GM18502 (cell line): Measurements from ENCODE around the gene SCN1B.
"Not testable (repeated sequence)": the region's sequence is repeated elsewhere in the genome, so short reads cannot be mapped to it uniquely, and the experiment has no call there.

ENCODE experiments used
- ATAC-seq: cut with Tn5 transposase; IDR thresholded peaks from one replicate; pipeline ENCODE4 v1.9.1; 2021; ENCODE audit warnings: mild to moderate bottlenecking; ENCODE audit not compliant: unreplicated experiment, poor library complexity

Gene SCN1B

GRCh38 chr19:35015270-35015953, 14.9 kb upstream of the SCN1B start:
- ATAC-seq, result no peak

- ATAC-seq, result no peak
Measured at GRCh38 chr19:35015954-35016351, 14.3 kb upstream of the SCN1B start.

- no peak for ATAC-seq
Measured at GRCh38 chr19:35017507-35017906, 12.8 kb upstream of the SCN1B start.

GRCh38 chr19:35018379-35018778, 11.9 kb upstream of the SCN1B start:
- ATAC-seq, result no peak

GRCh38 chr19:35019144-35019543, 11.1 kb upstream of the SCN1B start:
- no peak for ATAC-seq

GRCh38 chr19:35021016-35021415, 9.3 kb upstream of the SCN1B start:
- no peak for ATAC-seq

GRCh38 chr19:35021596-35021995, 8.7 kb upstream of the SCN1B start:
- no peak for ATAC-seq

GRCh38 chr19:35022460-35022859, 7.8 kb upstream of the SCN1B start:
- ATAC-seq, result no peak

- no peak for ATAC-seq
Measured at GRCh38 chr19:35023428-35023827, 6.8 kb upstream of the SCN1B start.

GRCh38 chr19:35024095-35024494, 6.2 kb upstream of the SCN1B start:
- ATAC-seq, result no peak

GRCh38 chr19:35025969-35026368, 4.3 kb upstream of the SCN1B start:
- no peak for ATAC-seq

GRCh38 chr19:35026418-35026817, 3.9 kb upstream of the SCN1B start:
- no peak for ATAC-seq

- no peak for ATAC-seq
Measured at GRCh38 chr19:35027009-35027408, 3.3 kb upstream of the SCN1B start.

GRCh38 chr19:35027851-35028599, 2.2 kb upstream of the SCN1B start:
- ATAC-seq, result no peak

- not testable (repeated sequence) for ATAC-seq
Measured at GRCh38 chr19:35028600-35028885, 1.7 kb upstream of the SCN1B start.

GRCh38 chr19:35029275-35029736, 964 bp upstream of the SCN1B start:
- ATAC-seq, result not testable (repeated sequence)

GRCh38 chr19:35029737-35030256, 473 bp upstream of the SCN1B start:
- ATAC-seq, result no peak

- ATAC-seq, result no peak
Measured at GRCh38 chr19:35031072-35031881, 1.0 kb downstream of the SCN1B start.

GRCh38 chr19:35032356-35032865, 2.1 kb downstream of the SCN1B start:
- ATAC-seq, result no peak

- no peak for ATAC-seq
Measured at GRCh38 chr19:35033067-35034004, 3.1 kb downstream of the SCN1B start.
